K562 (cell line): ENCODE data around the gene PUSL1. TPM values are rescaled to one million over a fixed set of nuclear protein-coding genes. Genes with fewer than 3 reads are reported as not detected.
A peak's percentile ranks its signal among the peaks of the same experiment; 100 is the strongest.

Source experiments
- ATAC-seq: fragments of 200-7000 bp; cut with Tn5 transposase; 3 replicates; pipeline ENCODE4 v1.9.1; 2020; ENCODE audit warnings: moderate library complexity
- BruUV-seq: library from RNA; stranded (reverse); fragments of 400-500 nt; replicated peaks from 2 replicates; lab custom pipeline; 2021; lab: Mats Ljungman, UMichigan
- CTCF ChIA-PET: fragments of 300-600 bp; formaldehyde crosslinking; extraction: SDS; loops from one replicate; lab custom pipeline; 2021; ENCODE audit warnings: low intra/inter-chr PET ratio; lab: Yijun Ruan, JAX
- POLR2A ChIA-PET: fragments of 300-600, 350-650 bp; sonication (Branson Sonifier 250); formaldehyde crosslinking; extraction: SDS; loops from one replicate; lab custom pipeline; 2021; ENCODE audit warnings: antibody characterized with exemption, inconsistent platforms; lab: Yijun Ruan, JAX
- DNase-seq, 4 experiments: peaks; one replicate each; pipeline versions ENCODE4 v3.0.0 to v3.0.0-alpha.2; 2011 to 2018; ENCODE audit warnings: low spot score in 3 of 4, mixed read lengths in 3 of 4; ENCODE audit errors: extremely low read depth in 1 of 4
- FAIRE-seq: peaks from 2 replicates; lab custom pipeline; 2011; peaks lifted over from hg19 to GRCh38; lab: Jason Lieb, UNC
- H2AFZ ChIP-seq: 2 replicates; pipeline ENCODE4 v1.6.0; 2011; ENCODE audit warnings: low read depth, low read length, control low read depth, inconsistent platforms
- H3K27ac ChIP-seq: fragments of 200-600 bp; 3 replicates; pipeline ENCODE4 v1.8.0; 2011; ENCODE audit warnings: low read depth, mild to moderate bottlenecking, control low read depth, inconsistent platforms, low read length, moderate library complexity, mixed read lengths; ENCODE audit errors: extremely low read depth
- H3K27me3 ChIP-seq, 2 experiments: fragments of 300-600 bp in 1 of 2; 2 replicates in 1 of 2; 3 replicates in 1 of 2; pipeline versions ENCODE4 v1.6.0 to v1.8.0; 2011; ENCODE audit warnings: inconsistent platforms in 2 of 2, low read length in 2 of 2, mild to moderate bottlenecking in 1 of 2, mixed read lengths in 1 of 2, moderate library complexity in 1 of 2; ENCODE audit not compliant: control insufficient read depth in 2 of 2, insufficient read depth in 2 of 2
- H3K36me3 ChIP-seq: fragments of 300-600 bp; 3 replicates; pipeline ENCODE4 v1.8.0; 2011; ENCODE audit warnings: mild to moderate bottlenecking, low read length, inconsistent platforms; ENCODE audit not compliant: control insufficient read depth, insufficient read depth
- H3K4me1 ChIP-seq, 2 experiments: fragments of 200-600 bp in 1 of 2; replicated peaks in 1 of 2; 2 replicates in 1 of 2; 3 replicates in 1 of 2; pipeline versions ENCODE4 v1.5.1 to v1.8.0; 2011; ENCODE audit warnings: inconsistent platforms in 2 of 2, low read length in 2 of 2, mild to moderate bottlenecking in 1 of 2, mixed read lengths in 1 of 2, moderate library complexity in 1 of 2; ENCODE audit not compliant: control insufficient read depth in 2 of 2, insufficient read depth in 2 of 2
- H3K4me2 ChIP-seq: 2 replicates; pipeline ENCODE4 v1.6.1; 2011; ENCODE audit warnings: low read length, control low read depth, inconsistent platforms, mixed read lengths; ENCODE audit not compliant: insufficient read depth
- H3K4me3 ChIP-seq: fragments of 200-600 bp; sonication (generic), shearing (Covaris generic); 2 replicates; pipeline ENCODE4 v1.5.1; 2016; ENCODE audit warnings: control low read depth, inconsistent platforms
- H3K79me2 ChIP-seq: fragments of 200-600 bp; 3 replicates; pipeline ENCODE4 v1.8.0; 2011; ENCODE audit warnings: low read length, inconsistent platforms; ENCODE audit not compliant: control insufficient read depth, insufficient read depth
- H3K9ac ChIP-seq, 2 experiments: 2 replicates each; pipeline versions ENCODE4 v1.6.0 to v1.6.1; 2011; ENCODE audit warnings: low read depth in 2 of 2, low read length in 2 of 2, control low read depth in 1 of 2, inconsistent platforms in 1 of 2, mild to moderate bottlenecking in 1 of 2, mixed read lengths in 1 of 2; ENCODE audit not compliant: insufficient read depth in 1 of 2
- H3K9me1 ChIP-seq: one replicate; pipeline ENCODE4 v1.6.0; 2011; ENCODE audit warnings: inconsistent platforms, mild to moderate bottlenecking, low read length, moderate library complexity; ENCODE audit not compliant: control insufficient read depth, insufficient read depth
- H3K9me3 ChIP-seq: replicated peaks from 2 replicates; pipeline ENCODE4 v1.5.1; 2011; ENCODE audit warnings: low read depth, low read length, inconsistent platforms; ENCODE audit not compliant: control insufficient read depth, insufficient read depth
- H4K20me1 ChIP-seq: replicated peaks from 2 replicates; pipeline ENCODE4 v1.6.1; 2011; ENCODE audit warnings: low read length, inconsistent platforms, mixed read lengths; ENCODE audit not compliant: control insufficient read depth, insufficient read depth
- GABPB1 ChIP-seq: sonication (generic); formaldehyde crosslinking; IDR thresholded peaks from 2 replicates; pipeline ENCODE4 v1.8.0; 2022; ENCODE audit warnings: mild to moderate bottlenecking, missing genetic modification reagents
- HMGN3 ChIP-seq: IDR thresholded peaks from 2 replicates; pipeline ENCODE4 v1.6.1; 2011; ENCODE audit warnings: borderline replicate concordance, low read depth, mild to moderate bottlenecking, mixed read lengths, low read length; ENCODE audit not compliant: insufficient read length; ENCODE audit errors: extremely low read depth
- HNRNPL ChIP-seq: fragments of 200-400 bp; formaldehyde crosslinking; IDR thresholded peaks from 2 replicates; pipeline ENCODE4 v1.6.1; 2017; ENCODE audit warnings: low read depth, mild to moderate bottlenecking, low read length
- KDM5B ChIP-seq: fragments of 200-600 bp; sonication (generic); IDR thresholded peaks from 2 replicates; pipeline ENCODE4 v1.6.1; 2012; ENCODE audit warnings: low read depth, mild to moderate bottlenecking, moderate library complexity, low read length, control low read depth, inconsistent platforms; ENCODE audit not compliant: insufficient replicate concordance
- POLR2G ChIP-seq: fragments of 200-400 bp; formaldehyde crosslinking; IDR thresholded peaks from 2 replicates; pipeline ENCODE4 v1.6.1; 2017; ENCODE audit warnings: low read depth, mild to moderate bottlenecking, antibody characterized with exemption, low read length, moderate library complexity
- RBFOX2 ChIP-seq: fragments of 200-400 bp; formaldehyde crosslinking; IDR thresholded peaks from 2 replicates; pipeline ENCODE4 v1.6.1; 2017; ENCODE audit warnings: low read depth, mild to moderate bottlenecking, low read length, moderate library complexity
- TFE3 ChIP-seq: fragments of 450-650 bp; formaldehyde crosslinking; IDR thresholded peaks from 2 replicates; pipeline ENCODE4 v1.4.0; 2020; ENCODE audit warnings: mild to moderate bottlenecking, mixed read lengths
- THAP12 ChIP-seq: fragments of 250-450 bp; sonication (Bioruptor Pico); IDR thresholded peaks from 2 replicates; pipeline ENCODE4 v1.9.0; 2021; ENCODE audit warnings: mild to moderate bottlenecking, inconsistent platforms
- ZBTB33 ChIP-seq: sonication (generic); formaldehyde crosslinking; IDR thresholded peaks from 2 replicates; pipeline ENCODE4 v1.8.1; 2023; ENCODE audit warnings: mild to moderate bottlenecking, missing genetic modification reagents
- ZNF175 ChIP-seq: fragments of 200-800 bp; sonication (Bioruptor generic); IDR thresholded peaks from 2 replicates; pipeline ENCODE4 v1.6.1; 2016; ENCODE audit warnings: low read depth, mild to moderate bottlenecking, missing genetic modification characterization, missing compliant biosample characterization
- ZNF395 ChIP-seq: fragments of 200-800 bp; sonication (Bioruptor generic); IDR thresholded peaks from 2 replicates; pipeline ENCODE4 v1.6.1; 2017; ENCODE audit warnings: missing genetic modification characterization, missing compliant biosample characterization
- WGBS: fragments of 100-300 bp; shearing (Covaris generic); methylation state at CpG from one replicate; pipeline ENCODE4 v1.1.6; 2016; ENCODE audit warnings: low coverage, mixed read lengths; ENCODE audit not compliant: insufficient coverage; ENCODE audit errors: missing lambda C conversion rate; 5-methylcytosine and 5-hydroxymethylcytosine counted together
- in situ Hi-C: fragments of 300-500 bp; cut with MboI; formaldehyde crosslinking; loops from 4 replicates; pipeline ENCODE4 v1.15.0; 2018; ENCODE audit warnings: inconsistent platforms, mixed read lengths
- intact Hi-C: fragments of 100-400 bp; cut with micrococcal nuclease; formaldehyde crosslinking; loops from 2 replicates; pipeline ENCODE4 v1.14.2; 2022
- polyA plus RNA-seq, 8 experiments: library from polyadenylated mRNA; depleted of rRNA in 4 of 8; stranded (reverse) in 5 of 8; unstranded in 3 of 8; fragments of >200 nt; fragmentation: Nextera tagmentation in 2 of 8; fragmentation: Illumina TruSeq in 1 of 8; extraction: Ambion mirVana in 2 of 8; extraction: Trizol in 1 of 8; gene quantifications; 2 replicates each; pipeline versions ENCODE4 v1.2.1 to v1.2.3, GENCODE V29; 2011 to 2014; ENCODE audit warnings: inconsistent platforms in 1 of 8, missing spikeins in 1 of 8
- total RNA-seq, 7 experiments: library from RNA; depleted of rRNA in 6 of 7; stranded (reverse); fragments of >200 nt in 6 of 7; fragmentation: Illumina TruSeq in 2 of 7; extraction: Trizol in 2 of 7; gene quantifications; 2 replicates each; pipeline versions ENCODE4 v1.2.1 to v1.2.3, GENCODE V29; 2011 to 2021; ENCODE audit warnings: low replicate concordance in 1 of 7

The PUSL1 gene
- total and polyA plus RNA-seq, 9 of the 15 experiments (the other 6 are each of a cell fraction or from before 2014, with no cell fraction given), result 0.62 to 86.9 (median 13.6) TPM

GRCh38 chr1:1353389-1354151 lies 45.2 kb downstream of the PUSL1 start:
- H2AFZ ChIP-seq, result no peak overlapping the region
- H3K36me3 ChIP-seq, result no peaks in the 10 kb centered on the region
- ATAC-seq, result no peak
- no peaks in the 10 kb centered on the region for H3K9me3 ChIP-seq
- H4K20me1 ChIP-seq, result peaks cover 3% of the 10 kb centered on the region; the same call in 1 of the 2 replicates
- BruUV-seq, result no TSS peak
- no peak for FAIRE-seq
- peak overlapping the region in 1 of 2 experiments; percentile 69; a peak in 2 of 4 replicates for H3K9ac ChIP-seq
- TF ChIP-seq GABPB1 (0 out of 2 replicates have a peak, but pooled peaks have one; percentile 15), HMGN3 (peak; percentile 28), ZNF395 (CRISPR knock-in tag) (no peak), THAP12 (CRISPR knock-in tag) (0 out of 2 replicates have a peak, but pooled peaks have one; percentile 18), ZNF175 (CRISPR knock-in tag) (no peak), KDM5B (peak; percentile 23), TFE3 (CRISPR knock-in tag) (no peak), ZBTB33 (peak; percentile 82), RBFOX2 (0 out of 2 replicates have a peak, but pooled peaks have one; percentile 28), HNRNPL (0 out of 2 replicates have a peak, but pooled peaks have one; percentile 27), POLR2G (peak; percentile 57)
- WGBS, result 71% methylated on average over 26 of the region's 28 CpGs
- no peaks in the 10 kb centered on the region for H3K9me1 ChIP-seq
- intact Hi-C loops, result no loop called here
- in situ Hi-C loops, result no loop called here
- no peak overlapping the region for H3K27ac ChIP-seq
- no peak overlapping the region for H3K4me3 ChIP-seq
- no peaks in the 10 kb centered on the region for H3K27me3 ChIP-seq
- POLR2A ChIA-PET, result interaction anchor here (0.5 to 1.1 kb wide), 4 partner anchors 15 to 141 kb away, joined by 3 read pairs; no protein-coding TSS in a partner anchor
- CTCF ChIA-PET, result no interaction called here
- peaks cover 16% of the 10 kb centered on the region for H3K79me2 ChIP-seq
- peaks cover 16 to 76% of the 10 kb centered on the region in 2 experiments for H3K4me1 ChIP-seq
- no peak for DNase-seq
- H3K4me2 ChIP-seq, result no peak overlapping the region
